SJSA1 (cell line): ENCODE data around the gene LRGUK. TPM values are rescaled to one million over a fixed set of nuclear protein-coding genes. Genes with fewer than 3 reads are reported as not detected.
A peak's percentile ranks its signal among the peaks of the same experiment; 100 is the strongest.
"Not testable (repeated sequence)": the region's sequence is repeated elsewhere in the genome, so short reads cannot be mapped to it uniquely, and the experiment has no call there.

Experiments used
- DNase-seq, 2 experiments: peaks; one replicate each; pipeline ENCODE4 v3.0.0-alpha.2; 2015 to 2020; ENCODE audit warnings: low spot score in 2 of 2, low read depth in 1 of 2
- H3K27ac ChIP-seq: fragments of 250-450 bp; sonication (Bioruptor Pico); 2 replicates; pipeline ENCODE4 v1.5.1; 2020; ENCODE audit warnings: mild to moderate bottlenecking, moderate library complexity
- H3K27me3 ChIP-seq: fragments of 250-450 bp; sonication (Bioruptor Pico); replicated peaks from 2 replicates; pipeline ENCODE4 v1.5.1; 2020; ENCODE audit warnings: mild to moderate bottlenecking, moderate library complexity
- H3K36me3 ChIP-seq: fragments of 250-450 bp; sonication (Bioruptor Pico); 2 replicates; pipeline ENCODE4 v1.5.1; 2020; ENCODE audit warnings: mild to moderate bottlenecking
- H3K4me1 ChIP-seq: fragments of 250-450 bp; sonication (Bioruptor Pico); replicated peaks from 2 replicates; pipeline ENCODE4 v1.6.1; 2021; ENCODE audit warnings: mild to moderate bottlenecking
- H3K4me3 ChIP-seq: fragments of 250-450 bp; sonication (Bioruptor Pico); 2 replicates; pipeline ENCODE4 v1.5.1; 2020; ENCODE audit warnings: mild to moderate bottlenecking
- H3K9me3 ChIP-seq: fragments of 250-450 bp; sonication (Bioruptor Pico); replicated peaks from 2 replicates; pipeline ENCODE4 v1.5.1; 2020; ENCODE audit warnings: mild to moderate bottlenecking
- total RNA-seq: library from RNA; depleted of rRNA; stranded (reverse); fragments of >200 nt; shearing (Covaris generic); gene quantifications from 2 replicates; pipeline ENCODE4 v1.2.3, GENCODE V29; 2014; rRNA removed

The LRGUK gene, protein sequence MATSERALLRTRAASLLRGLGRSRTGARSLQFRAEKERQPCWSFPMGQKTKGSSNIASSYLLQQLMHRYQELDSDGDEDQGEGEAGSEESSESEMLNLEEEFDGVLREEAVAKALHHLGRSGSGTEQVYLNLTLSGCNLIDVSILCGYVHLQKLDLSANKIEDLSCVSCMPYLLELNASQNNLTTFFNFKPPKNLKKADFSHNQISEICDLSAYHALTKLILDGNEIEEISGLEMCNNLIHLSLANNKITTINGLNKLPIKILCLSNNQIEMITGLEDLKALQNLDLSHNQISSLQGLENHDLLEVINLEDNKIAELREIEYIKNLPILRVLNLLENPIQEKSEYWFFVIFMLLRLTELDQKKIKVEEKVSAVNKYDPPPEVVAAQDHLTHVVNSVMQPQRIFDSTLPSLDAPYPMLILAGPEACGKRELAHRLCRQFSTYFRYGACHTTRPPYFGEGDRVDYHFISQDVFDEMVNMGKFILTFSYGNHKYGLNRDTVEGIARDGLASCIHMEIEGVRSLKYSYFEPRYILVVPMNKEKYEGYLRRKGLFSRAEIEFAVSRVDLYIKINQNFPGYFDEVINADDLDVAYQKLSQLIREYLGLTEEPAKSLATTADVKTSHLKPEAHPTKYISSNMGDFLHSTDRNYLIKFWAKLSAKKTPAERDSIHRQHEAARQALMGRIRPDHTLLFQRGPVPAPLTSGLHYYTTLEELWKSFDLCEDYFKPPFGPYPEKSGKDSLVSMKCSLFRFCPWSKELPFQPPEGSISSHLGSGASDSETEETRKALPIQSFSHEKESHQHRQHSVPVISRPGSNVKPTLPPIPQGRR
- total RNA-seq = 0.05 TPM in 1 of 2 replicates, not detected in the other

DNA sequence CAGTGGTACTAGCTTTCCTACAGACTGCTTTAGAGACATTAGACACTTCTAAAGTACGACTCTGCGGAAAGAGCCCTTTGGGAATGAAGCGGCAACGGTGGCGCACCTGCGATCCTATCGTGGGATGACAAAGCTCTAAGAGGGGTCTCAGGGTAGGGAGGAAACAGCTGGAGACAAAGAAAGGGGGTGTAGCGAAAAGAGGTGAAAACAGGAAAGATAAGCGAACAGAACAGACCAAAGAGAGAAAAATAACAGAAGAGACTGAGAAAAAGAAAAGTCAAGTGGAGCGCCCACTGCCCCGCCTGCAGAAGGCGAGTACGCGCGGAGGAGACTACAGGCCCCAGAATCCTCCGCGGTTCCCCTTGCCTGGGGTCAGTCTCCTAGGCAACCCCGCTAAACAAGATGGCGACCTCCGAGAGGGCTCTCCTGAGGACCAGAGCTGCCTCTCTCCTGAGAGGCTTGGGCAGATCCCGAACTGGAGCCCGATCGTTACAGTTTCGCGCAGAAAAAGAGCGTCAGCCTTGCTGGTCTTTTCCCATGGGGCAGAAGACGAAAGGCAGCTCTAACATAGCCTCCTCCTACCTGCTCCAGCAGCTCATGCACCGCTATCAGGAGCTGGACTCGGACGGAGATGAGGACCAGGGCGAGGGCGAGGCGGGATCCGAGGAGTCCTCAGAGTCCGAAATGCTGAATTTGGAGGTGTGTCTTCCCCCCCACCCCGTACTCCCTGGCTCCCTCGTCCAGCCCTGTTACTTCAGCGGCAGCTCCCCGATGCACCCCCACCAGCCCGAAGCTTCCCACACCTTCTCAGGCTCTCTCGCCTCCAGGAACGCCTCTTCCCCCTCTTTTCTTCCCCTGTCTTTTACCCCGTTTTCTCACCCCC, at the start of gene LRGUK:
Gene LRGUK, plus strand, starts transcription at position 375 of the 883 bp plus-strand sequence. Its CDS starts 28 bp downstream, at position 403.
- DNase-seq = peak; percentile 50 to 78
- H3K4me1 ChIP-seq = no peaks in the 10 kb centered on the region

DNA sequence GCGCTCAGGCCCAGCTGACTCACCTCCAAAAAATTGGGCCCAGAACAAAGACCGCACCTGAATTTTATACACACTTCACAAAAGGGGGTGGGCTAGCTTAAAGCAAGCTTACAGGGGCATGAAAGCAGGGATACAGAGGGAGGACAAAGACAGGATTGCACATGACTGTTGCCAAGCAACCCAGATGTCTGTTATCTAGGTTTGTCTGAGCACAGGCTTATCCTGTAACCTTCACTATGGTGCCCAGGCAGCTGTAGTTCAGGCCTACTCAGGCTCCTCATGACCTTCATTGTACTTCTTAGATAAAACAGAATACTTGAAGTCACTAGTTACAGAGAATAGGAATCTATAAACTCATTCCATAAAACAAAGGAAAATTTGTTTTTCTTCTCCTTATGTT, 49.6 kb upstream of the LRGUK start:
- H3K9me3 ChIP-seq, H3K36me3 ChIP-seq, H3K27ac ChIP-seq, H3K27me3 ChIP-seq, DNase-seq, H3K4me3 ChIP-seq, H3K4me1 ChIP-seq: not testable (repeated sequence)

More for the DNA sequence above, at the start of gene LRGUK:
- H3K27me3 ChIP-seq = peaks cover 15% of the 10 kb centered on the region
- no peaks in the 10 kb centered on the region for H3K36me3 ChIP-seq
- no peaks in the 10 kb centered on the region for H3K9me3 ChIP-seq
- no peak within 1 kb of the TSS for H3K27ac ChIP-seq
- peak within 1 kb of the TSS; percentile 37 for H3K4me3 ChIP-seq

DNA sequence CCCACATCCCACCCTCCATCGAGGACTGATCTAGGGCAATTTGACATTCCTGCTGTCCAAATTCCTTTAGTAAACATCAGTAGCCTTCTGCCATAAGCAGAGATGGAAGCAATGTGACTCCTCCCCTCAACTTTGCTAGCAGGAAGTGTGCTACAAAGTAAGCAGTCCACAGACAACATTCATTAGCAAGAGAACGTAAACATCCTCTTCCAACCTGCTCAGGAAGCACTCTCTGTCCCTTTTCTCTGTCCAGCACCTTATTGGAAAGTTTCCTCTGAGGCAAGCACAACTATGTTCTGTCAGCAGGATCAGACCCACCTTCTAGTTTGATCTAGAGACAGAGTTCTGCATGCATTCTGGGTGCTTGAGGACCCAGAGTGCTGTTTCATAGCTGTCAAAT, 48.1 kb upstream of the LRGUK start:
- Histone ChIP-seq H3K4me3 (no peak overlapping the region), H3K27ac (no peak overlapping the region), H3K27me3 (no peaks in the 10 kb centered on the region), H3K4me1 (no peaks in the 10 kb centered on the region), H3K9me3 (no peaks in the 10 kb centered on the region), H3K36me3 (no peaks in the 10 kb centered on the region)
- DNase-seq = no peak

DNA sequence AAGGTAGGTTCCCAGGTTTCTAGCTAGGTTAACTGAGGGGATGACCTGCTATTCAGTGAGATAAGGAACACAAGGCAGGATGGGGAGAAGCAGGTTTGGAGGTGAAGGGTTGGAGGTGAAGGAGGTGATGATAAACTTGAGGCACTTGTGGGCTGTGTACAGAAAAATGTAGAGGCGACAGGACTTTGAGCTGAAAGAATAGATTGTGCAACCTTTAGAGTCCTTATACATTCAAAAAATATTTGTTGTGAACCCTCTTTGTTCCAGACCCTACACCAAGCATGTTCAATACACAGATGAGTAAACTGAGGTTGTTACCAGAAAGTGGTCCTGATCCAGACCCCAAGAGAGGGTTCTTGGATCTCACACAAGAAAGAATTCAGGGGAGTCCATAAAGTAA, 45.4 kb upstream of the LRGUK start:
- no peaks in the 10 kb centered on the region for H3K27me3 ChIP-seq
- H3K4me3 ChIP-seq = no peak overlapping the region
- no peak for DNase-seq
- no peaks in the 10 kb centered on the region for H3K36me3 ChIP-seq
- no peaks in the 10 kb centered on the region for H3K4me1 ChIP-seq
- H3K9me3 ChIP-seq = no peaks in the 10 kb centered on the region
- no peak overlapping the region for H3K27ac ChIP-seq

DNA sequence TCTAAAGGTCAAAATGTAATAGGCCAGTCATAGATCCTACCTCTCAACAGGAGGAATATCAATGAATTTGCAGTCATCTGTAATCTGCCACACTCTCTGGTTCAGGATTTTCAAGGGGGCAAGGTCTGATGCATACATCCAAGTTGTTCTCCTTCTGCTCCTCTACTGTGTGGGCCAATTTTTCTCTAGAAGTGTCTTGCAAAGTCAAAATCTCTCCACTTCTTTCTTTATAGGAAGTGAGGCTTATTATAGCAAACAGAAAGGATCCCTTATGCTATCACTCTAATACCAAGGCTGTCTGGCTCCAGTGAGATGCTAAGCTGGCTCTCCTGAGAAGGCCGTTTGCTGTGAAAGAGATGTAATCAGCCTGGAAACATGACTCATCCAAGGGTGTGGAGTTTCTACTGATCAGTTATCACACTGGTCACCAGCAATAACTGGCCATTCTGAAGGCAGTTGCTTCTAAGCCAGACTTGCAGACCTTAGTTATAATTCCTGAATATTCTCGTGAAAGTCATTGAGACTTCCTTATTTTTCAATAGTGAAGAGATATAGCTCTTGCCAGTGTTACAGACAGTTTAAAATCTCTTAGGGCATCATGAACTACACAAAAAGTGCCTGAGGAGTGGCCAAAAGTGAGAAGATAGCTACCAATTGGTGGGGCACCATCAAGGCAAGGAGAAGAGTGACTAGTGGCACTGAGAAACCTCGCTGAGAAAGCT, 43.2 kb upstream of the LRGUK start:
- H3K4me1 ChIP-seq = no peaks in the 10 kb centered on the region
- H3K27me3 ChIP-seq = no peaks in the 10 kb centered on the region
- no peaks in the 10 kb centered on the region for H3K9me3 ChIP-seq
- DNase-seq = no peak
- H3K36me3 ChIP-seq = no peaks in the 10 kb centered on the region
- H3K4me3 ChIP-seq = no peak overlapping the region
- H3K27ac ChIP-seq = no peak overlapping the region

DNA sequence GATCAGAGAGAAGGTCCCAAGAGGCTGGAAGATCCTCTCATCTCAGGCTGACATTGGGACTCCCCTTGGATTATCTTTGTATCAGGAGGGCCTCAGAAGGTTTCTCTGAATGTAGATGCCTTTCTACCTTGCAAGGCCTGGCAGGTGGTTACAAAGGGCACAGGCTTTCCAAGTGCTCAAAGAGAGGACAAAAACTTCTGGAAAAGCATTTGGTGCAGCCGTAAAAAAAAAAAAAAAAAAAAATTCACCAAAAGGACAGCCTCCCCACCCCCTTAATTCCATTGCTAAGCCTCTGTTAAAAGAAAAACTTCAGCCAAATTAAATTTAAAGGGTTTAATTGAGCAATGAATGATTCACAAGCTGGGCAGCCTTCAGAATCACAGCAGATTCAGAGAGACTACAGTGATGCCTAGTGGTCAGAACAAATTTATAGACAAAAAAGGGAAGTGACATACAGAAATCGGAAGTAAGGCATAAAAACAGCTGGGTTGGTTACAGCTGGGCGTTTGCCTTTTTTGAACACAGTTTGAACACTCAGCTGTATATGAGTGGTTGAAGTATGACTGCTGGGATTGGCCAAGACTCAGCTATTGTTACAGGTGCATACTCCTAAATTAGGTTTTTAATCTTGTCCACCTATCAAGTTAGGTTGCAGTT, 42.5 kb upstream of the LRGUK start:
- DNase-seq = no peak
- H3K4me1 ChIP-seq = no peaks in the 10 kb centered on the region
- peaks cover 5% of the 10 kb centered on the region for H3K9me3 ChIP-seq
- H3K36me3 ChIP-seq = no peaks in the 10 kb centered on the region
- H3K27ac ChIP-seq = no peak overlapping the region
- no peaks in the 10 kb centered on the region for H3K27me3 ChIP-seq
- H3K4me3 ChIP-seq = no peak overlapping the region

DNA sequence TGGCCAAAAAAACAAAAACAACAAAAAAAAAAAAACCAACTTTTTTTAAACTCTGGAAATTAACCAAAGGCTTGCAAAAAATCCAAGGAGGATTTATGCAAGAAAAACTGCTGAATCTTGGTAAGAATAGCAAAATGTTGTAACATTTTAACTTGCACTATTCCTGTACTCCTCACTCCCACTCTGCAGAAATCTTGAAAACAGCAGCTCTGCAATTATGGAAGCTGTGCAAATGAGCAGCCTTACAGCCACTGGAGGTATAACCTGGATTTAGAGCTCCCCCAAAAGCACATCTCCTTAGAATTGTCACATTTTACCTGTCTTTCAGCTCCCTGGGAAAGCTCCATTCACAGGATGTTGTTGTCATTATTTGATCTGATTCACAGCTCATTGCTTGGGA, 41.8 kb upstream of the LRGUK start:
- Histone ChIP-seq H3K36me3 (no peaks in the 10 kb centered on the region), H3K4me3 (no peak overlapping the region), H3K4me1 (no peaks in the 10 kb centered on the region), H3K27me3 (no peaks in the 10 kb centered on the region), H3K27ac (no peak overlapping the region), H3K9me3 (peaks cover 8% of the 10 kb centered on the region)
- DNase-seq = no peak

DNA sequence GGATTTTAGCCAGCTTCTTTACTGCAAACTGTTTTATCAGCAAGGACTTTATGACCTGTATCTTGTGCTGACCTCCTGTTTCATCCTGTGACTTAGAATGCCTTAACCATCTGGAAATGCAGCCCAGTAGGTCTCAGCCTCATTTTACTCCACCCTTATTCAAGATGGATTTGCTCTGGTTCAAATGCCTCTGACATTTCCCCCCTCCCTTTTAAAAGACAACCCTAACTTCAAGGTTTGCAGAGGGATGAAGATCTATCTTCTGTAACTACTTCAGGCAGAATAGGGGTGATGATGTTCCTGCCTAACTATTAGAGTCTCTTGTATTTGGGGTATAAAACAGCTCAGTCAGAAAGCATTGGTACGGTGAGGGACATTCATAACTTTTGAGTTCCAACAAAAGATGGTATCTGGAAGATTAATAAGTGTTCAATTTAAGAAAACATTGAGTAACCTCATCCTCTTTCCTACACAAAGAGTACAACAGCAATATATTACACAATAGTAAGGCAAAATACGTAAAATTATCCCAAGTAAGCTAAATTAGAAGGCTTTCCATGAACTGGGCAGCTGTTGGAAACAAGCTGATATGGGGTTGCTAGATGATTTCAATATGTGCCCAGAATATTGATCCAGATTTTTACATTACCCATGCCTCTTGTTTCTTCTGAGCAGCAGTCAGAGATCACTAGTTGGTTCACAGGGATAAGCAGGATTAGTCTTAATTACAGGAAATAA, 40.0 kb upstream of the LRGUK start:
- H3K4me3 ChIP-seq = no peak overlapping the region
- no peaks in the 10 kb centered on the region for H3K27me3 ChIP-seq
- no peaks in the 10 kb centered on the region for H3K4me1 ChIP-seq
- H3K36me3 ChIP-seq = no peaks in the 10 kb centered on the region
- H3K27ac ChIP-seq = no peak overlapping the region
- no peak for DNase-seq
- peaks cover 8% of the 10 kb centered on the region for H3K9me3 ChIP-seq

DNA sequence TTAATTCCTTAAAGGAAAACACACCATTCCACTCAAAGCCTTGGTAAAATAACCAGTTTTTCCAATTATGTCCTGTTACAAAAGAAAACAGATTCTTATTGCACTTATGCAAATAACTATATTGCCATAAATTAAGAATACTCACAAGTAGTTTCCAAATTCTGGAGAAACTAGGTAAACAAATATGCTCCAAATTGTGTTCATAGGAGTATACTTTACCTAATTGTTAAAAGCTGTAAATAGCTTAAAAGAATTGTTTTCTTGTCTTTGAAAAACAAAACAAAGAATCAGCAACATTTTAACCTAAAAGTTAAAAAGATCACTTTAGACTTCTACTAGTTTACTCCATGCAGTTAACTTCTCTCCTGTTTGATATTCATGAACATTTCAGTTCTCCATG, 38.9 kb upstream of the LRGUK start:
- DNase-seq = no peak
- H3K27ac ChIP-seq = no peak overlapping the region
- no peak overlapping the region for H3K4me3 ChIP-seq
- H3K4me1 ChIP-seq = no peaks in the 10 kb centered on the region
- no peaks in the 10 kb centered on the region for H3K27me3 ChIP-seq
- H3K36me3 ChIP-seq = no peaks in the 10 kb centered on the region
- H3K9me3 ChIP-seq = peaks cover 8% of the 10 kb centered on the region

DNA sequence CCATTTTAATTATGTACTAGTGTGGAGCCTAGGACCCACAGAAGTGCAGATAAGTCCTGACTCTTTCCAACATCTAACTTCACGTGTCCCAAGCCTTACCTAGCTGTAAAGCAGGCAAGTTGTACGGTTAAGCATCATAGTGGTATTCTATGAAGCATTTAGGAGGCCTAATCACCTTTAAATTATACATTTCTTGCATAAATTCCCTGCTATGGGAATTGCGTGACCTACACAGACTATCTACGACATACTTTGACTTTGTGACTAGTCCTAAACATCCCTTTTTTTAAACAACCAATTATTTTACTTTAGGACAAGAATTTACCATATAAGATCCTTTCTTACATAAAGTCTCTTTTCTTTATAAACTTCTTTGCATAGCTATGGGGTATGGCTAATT, 37.7 kb upstream of the LRGUK start:
- Histone ChIP-seq H3K27ac (no peak overlapping the region), H3K36me3 (no peaks in the 10 kb centered on the region), H3K9me3 (peaks cover 8% of the 10 kb centered on the region), H3K4me3 (no peak overlapping the region), H3K27me3 (no peaks in the 10 kb centered on the region), H3K4me1 (no peaks in the 10 kb centered on the region)
- DNase-seq = no peak

DNA sequence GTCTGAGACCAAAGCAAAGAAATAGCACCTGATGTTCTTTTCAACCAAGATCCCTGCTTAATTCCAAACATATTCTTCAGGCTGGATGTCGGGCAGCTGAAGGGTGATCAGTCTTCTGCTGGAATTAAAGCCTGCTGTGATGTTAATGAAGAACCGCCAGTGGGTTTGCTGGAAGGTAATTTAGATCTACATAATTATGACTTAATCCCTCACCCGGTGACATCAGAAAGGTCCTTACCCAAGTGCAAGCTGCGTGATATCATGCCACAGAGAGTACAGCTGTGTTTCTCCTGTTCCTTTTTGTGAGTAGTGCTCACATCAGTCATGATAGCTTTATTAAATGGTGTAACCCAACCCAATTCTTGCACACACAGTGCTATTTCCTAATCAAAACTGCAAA, 29.1 kb upstream of the LRGUK start:
- H3K27me3 ChIP-seq = no peaks in the 10 kb centered on the region
- H3K4me1 ChIP-seq = no peaks in the 10 kb centered on the region
- no peaks in the 10 kb centered on the region for H3K9me3 ChIP-seq
- no peak overlapping the region for H3K27ac ChIP-seq
- DNase-seq = no peak
- no peaks in the 10 kb centered on the region for H3K36me3 ChIP-seq
- H3K4me3 ChIP-seq = no peak overlapping the region

DNA sequence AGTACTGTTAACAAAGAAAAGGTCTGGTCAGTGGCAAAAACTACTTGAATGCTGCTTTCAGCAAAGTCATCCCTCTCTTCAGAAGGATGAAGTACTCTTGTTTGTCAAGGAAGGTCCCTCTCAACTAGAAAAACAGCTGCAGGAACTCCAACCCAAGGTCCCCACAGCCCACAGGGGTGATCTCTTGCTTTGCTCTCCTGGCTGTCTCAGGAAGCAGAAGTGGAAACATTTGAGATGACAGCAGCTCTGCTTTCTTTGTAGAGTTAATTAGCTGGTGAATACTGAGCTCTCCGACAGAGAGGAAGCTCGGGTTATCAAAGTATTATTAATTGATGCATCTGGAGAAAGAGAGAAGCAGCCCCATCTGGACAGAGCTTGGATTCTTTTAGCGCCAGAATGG, 25.4 kb upstream of the LRGUK start:
- DNase-seq = no peak
- Histone ChIP-seq H3K4me1 (no peaks in the 10 kb centered on the region), H3K9me3 (no peaks in the 10 kb centered on the region), H3K27ac (no peak overlapping the region), H3K27me3 (no peaks in the 10 kb centered on the region), H3K4me3 (no peak overlapping the region), H3K36me3 (no peaks in the 10 kb centered on the region)
